NCI-H2029 treated with DMSO at 0.1 percent for 48 hours (cell line): ENCODE data around the gene AP1M2.
"Not testable (repeated sequence)": the region's sequence is repeated elsewhere in the genome, so short reads cannot be mapped to it uniquely, and the experiment has no call there.

Source experiments
- DNase-seq: peaks from one replicate; lab custom pipeline; 2025; lab: John Stamatoyannopoulos, UW

Gene AP1M2

GRCh38 chr19:10601999-10602329 is 14.9 kb upstream of the AP1M2 start:
- peak; percentile 67 for DNase-seq

DNA sequence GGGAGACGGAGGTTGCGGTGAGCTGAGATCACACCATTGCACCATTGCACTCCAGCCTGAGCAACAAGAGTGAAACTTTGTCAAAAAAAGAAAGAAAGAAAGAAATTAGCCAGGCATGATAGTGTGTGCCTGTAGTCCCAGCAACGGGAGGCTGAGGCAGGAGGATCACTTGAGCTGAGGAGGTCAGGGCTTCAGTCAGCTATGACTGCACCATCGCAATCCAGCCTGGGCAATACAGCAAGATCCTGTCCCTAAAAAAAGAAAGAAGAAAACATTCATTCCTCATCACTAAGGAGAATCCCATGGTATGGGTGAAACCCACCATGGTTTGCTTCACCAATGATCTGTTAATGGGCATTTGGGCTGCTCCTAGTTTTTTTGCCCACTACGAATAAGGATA is 13.0 kb upstream of the AP1M2 start:
- no peak for DNase-seq

DNA sequence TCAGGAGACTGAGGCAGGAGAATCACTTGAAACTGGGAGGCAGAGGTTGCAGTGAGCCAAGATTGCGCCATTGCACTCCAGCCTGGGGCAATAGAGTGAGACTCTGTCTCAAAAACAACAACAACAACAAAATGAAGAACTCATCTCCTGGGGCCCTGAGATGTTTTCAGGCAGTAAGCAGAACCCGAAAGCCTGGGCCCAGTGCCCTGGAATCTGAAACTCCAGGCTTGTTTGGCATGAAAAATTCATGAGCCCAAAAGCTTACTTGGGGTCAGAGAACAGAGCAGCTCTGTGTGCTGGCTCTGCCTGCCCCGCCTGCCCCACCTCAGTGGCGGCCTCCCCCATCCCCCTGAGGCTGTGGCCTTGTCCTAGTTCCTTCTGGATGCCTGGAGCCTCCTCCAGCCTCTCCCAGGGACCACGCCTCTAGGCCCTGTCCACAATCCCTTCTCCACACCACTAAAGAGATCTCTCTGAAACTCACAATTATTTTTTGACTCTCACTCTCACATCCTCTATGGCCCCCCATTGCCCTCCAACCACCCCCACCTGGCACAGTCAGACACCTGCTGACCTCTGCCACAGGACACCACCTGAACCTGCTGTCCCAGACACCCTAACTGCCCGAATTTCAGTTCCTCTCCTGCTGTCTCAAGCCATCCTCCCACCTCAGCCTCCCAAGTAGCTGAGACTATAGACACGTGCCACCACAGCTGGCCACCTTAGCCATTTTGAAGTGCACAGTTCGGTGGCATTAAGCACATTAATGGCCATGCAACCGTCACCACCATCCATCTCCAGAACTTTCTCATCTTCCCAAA is 6.9 kb upstream of the AP1M2 start:
- DNase-seq, result no peak

DNA sequence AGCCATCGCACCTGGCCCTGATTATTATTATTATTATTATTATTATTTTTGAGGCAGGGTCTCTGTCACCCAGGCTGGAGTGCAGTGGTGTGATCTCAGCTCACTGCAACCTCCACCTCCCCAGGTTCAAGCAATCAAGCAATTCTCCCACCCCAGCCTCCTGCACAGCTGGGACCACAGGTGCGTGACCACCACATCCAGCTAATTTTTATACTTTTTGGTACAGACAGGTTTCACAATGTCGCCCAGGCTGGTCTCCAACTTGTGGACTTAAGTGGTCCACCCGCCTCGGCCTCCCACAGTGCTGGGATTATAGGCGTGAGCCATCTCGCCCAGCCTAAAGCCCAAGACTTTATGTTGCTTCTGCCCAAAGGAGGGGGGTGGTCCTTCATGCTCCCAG is 6.0 kb upstream of the AP1M2 start:
- DNase-seq, result no peak

GRCh38 chr19:10587839-10588150 is 683 bp upstream of the AP1M2 start:
- DNase-seq, result no peak

DNA sequence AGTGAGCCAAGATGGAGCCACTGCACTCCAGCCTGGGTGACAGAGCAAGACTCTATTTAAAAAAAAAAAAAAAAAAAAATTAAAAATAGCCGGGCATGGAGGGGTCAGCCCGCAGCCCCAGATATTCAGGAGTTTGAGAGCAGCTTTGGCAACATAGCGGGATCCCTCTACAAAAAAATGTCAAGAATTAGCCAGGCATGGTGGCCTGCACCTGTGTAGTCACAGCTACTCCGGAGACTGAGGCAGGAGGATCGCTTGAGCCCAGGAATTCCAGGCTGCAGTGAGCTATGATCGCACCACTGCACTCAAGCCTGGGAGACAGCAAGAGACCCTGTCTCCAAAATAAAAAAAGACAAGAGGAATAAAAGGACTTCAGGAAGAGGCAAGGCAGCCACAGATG is 716 bp downstream of the AP1M2 start:
- DNase-seq, result no peak

GRCh38 chr19:10583036-10583776 is 3.9 kb downstream of the AP1M2 start:
- no peak for DNase-seq

- no peak for DNase-seq
Measured at GRCh38 chr19:10582091-10582490, 5.0 kb downstream of the AP1M2 start.

GRCh38 chr19:10580979-10581631 is 6.0 kb downstream of the AP1M2 start:
- DNase-seq, result peak; percentile 21

- DNase-seq, result no peak
Measured at GRCh38 chr19:10577951-10578350, 9.2 kb downstream of the AP1M2 start.

DNA sequence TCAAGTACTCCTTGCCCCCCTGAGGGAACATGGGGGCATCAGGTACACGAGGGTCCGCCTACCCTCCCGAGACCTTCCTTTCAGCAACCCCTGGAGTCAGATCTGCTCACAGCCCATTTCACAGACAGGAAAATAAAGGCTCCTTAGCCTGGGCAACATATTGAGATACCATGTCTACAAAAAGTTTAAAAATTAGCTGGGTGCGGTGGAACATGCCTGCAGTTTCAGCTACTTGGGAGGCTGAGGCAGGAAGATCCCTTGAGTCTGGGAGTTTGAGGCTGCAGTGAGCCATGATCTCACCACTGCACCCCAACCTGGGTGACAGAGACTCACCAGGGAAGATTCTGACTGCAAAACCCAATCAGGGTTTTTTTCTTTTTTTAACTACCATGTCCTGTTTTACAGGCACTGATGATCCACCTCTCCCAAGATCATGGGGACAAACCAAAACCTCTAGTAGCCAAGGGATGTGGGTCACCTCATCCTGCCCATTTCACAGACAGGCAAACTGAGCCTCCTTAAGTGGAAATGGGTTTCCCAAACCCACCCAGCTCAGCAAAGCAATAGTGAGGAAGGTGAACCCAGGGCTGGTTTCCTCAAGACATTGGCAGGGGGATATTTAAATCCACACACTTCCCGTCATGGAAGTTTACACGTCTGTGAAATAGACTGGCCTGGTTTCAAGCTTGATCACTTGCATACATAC is 11.9 kb downstream of the AP1M2 start:
- no peak for DNase-seq

DNA sequence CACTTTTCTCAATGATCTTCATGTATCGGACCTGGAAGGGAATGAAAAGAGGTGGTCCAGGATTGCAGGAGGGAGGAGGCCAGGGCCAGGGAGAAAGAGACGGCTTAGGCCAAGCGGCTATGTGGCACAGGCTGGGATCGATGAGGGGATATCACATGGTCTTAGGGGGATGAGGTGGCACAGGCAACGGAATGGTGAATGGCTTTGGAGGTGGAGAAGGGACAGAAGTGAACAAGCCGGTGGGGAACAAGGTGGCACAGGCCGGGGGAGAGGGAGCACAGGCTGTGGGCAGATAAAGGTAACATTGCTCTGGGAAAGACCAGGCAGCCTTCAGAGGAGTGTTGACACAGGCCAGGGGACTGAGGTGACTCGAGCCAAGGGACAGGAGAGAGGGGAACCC is 12.7 kb downstream of the AP1M2 start:
- no peak for DNase-seq

GRCh38 chr19:10573793-10574192 is 13.3 kb downstream of the AP1M2 start:
- not testable (repeated sequence) for DNase-seq

DNA sequence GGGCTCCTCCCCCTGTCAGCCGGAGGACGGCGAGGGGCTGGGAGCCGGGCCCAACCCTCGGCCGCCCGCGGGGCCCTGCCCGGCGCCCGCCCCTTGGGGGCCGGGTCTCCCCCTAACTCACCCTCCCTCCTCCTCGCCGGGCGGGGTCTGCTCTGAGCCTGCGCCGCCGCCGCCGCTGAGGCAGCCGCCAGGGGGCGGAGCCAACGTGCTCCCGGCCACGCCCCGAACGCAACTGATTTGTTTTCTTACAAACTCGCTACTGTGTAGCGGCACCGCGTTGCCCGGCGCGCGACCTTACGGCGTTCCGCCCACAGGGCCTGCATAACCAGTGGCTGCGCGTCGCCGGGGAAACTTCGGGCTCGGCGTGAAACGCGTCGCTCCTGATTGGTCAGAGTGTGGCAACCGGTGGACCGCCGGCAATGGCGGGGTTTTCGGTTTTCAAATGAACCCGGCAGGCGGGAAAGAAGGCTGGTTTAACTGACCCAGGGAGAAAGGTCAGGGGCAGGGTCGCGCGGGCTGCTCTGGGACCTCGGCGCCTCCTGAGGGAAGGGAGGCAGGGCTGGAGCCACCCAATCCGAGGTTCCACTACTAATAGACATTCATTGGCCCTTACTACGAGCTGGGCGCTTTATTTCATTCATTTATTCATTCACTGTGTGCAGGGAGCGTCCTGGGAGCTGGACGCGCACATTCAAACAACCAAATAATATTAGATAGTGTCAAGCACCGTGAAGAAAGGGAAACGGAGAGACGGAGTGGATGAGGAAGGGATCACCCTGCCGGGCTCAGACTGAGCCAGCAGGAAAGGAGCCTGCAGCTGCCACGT is 18.1 kb downstream of the AP1M2 start, which contains the start of gene CDKN2D:
Gene CDKN2D, minus strand, starts transcription at position 154 of the 826 bp plus-strand sequence. CDS start 326 bp downstream, outside the sequence.
- DNase-seq, result peak; percentile 90

GRCh38 chr19:10568062-10568825 is 18.9 kb downstream of the AP1M2 start:
- no peak for DNase-seq

GRCh38 chr19:10567656-10568055 is 19.5 kb downstream of the AP1M2 start:
- no peak for DNase-seq

DNA sequence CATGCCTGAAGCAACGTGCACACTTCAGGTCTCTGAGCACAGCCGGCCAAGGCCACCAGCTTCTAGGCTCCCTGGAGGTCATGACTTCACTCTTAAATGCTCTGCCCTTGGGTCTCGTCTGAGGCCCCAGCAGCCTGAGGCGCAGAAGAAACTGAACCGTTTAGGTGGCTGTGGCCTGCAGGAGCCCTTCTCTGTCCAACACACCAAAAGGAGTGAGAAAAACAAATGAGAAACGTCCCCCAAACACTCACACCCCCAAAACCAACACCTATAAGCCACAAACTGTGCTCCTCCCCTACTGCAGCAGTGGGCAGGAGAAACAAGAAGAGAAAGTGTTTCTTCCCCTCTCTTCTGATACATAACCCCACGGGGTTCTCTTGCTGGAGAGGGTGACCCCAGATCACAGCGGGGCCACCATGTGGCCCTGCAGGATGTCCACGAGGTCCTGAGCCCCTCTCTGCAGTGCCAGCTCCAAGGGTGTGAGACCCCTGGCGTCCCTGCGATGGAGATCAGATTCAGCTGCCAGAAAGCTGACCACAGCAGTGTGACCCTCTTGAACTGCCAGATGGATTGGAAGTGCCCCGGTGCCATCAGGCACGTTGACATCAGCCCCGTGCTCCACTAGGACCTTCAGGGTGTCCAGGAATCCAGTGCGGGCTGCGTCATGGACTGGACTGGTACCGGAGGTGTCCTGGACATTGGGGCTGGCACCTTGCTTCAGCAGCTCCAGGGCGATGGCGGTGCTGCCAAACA is 20.3 kb downstream of the AP1M2 start:
- DNase-seq, result no peak

- DNase-seq, result no peak
Measured at GRCh38 chr19:10566408-10566657, 20.8 kb downstream of the AP1M2 start.

DNA sequence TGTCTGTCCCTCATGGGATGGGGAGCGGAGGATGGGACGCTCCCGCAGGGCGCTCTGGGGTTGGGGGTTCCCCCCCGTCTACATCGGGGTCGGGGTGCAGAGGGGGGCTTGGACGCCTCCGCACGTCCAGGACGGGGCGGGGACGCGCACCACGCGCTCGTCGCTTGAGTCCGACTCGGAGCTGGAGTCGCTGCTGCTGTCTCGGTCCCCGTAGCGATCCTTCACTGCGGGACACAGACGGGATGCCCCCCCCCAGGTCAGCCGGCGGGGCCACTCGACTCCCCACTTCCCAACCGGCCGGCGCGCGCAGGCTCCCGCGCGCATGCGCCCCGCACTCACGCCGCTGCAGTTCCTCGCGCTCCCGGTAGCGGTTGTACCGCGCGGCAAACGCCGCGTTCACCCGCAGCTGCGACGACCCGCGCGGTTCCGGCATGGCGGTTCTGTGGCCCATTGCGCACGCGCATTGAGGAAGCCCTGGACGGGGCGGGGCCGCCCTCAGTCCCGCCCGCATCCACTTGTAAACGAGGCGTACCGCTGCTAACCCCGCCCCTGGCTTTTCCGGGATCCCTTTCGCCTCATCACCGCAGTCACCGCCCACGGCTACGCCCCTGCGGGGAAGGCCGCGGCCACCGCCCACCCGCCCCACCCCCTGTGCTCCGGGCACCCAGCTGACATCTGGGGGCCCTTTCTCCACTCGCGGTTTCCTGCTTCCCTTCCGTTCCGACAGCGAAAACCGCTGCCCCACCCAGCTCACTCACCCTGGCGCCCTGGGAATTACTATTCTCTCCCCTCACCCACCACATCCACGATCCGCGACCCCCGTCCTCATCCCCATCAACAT is 21.3 kb downstream of the AP1M2 start, which contains the start of gene KRI1:
Gene KRI1, minus strand, starts transcription at position 444 of the 841 bp plus-strand sequence. Its CDS starts 11 bp downstream, at position 433.
- peak; percentile 91 for DNase-seq
